ENCODE data around the gene CCDC157.

DNA sequence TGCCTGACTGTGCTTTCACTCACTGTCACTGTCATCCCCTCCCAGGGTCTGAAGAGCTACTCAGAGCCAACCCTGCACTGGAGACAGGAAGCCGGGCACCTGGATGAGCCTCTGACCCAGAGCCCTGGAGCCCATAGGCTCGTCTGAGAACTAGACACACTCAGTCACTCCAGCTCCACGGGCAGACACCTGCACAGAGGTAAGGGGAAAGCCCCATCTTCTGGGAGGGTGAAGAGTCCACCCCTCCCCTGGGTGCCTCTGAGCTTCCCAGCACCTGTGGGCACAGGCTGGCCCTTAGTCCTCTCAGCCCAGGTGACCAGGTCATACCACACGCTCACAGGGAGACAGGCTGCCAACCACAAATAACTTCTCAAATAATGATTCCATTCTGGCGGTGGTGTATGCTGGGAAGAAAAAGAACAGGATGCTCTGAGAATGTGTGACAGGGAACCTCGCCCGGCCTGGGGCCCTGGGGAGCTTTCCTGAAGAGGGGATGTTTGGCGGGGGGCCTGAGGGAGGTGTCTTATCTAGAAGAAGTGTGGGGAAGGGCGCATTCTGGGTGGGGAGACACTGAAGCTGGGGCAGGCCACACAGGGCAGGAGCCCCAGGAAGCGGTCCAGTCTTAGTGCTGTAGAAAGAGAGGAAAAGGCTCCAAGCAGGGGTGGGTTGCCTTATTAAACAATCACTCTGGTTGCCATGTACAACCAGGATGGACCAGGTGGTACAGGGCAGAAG, 5.3 kb downstream of the CCDC157 start:
- TF ChIP-seq POLR2AphosphoS5 (IDR thresholded peaks at IDR 0.05; ENCODE audit: borderline replicate concordance, low read depth, low read length) (no peak), EZH2 (IDR thresholded peaks at IDR 0.05) (no peak), FOXP2 (optimal IDR thresholded peaks at IDR 0.05; ENCODE audit: control extremely low read depth, extremely low read length, insufficient read depth) (no peak)
